Measurements from ENCODE around the gene INHBE. TPM values are rescaled to one million over a fixed set of nuclear protein-coding genes. Genes with fewer than 3 reads are reported as not detected.
A peak's percentile ranks its signal among the peaks of the same experiment; 100 is the strongest.

The INHBE gene
- total RNA-seq, 1 donor from 2014 or later: not detected

- no peak for DNase-seq (ENCODE audit: low spot score)
These were observed 19.8 kb downstream of the INHBE start for GRCh38 chr12:57474862-57475261.

GRCh38 chr12:57475271-57476161 lies 20.4 kb downstream of the INHBE start:
- DNase-seq (ENCODE audit: low spot score): no peak

GRCh38 chr12:57476162-57476992 lies 21.3 kb downstream of the INHBE start:
- DNase-seq (ENCODE audit: low spot score): no peak

- no peak for DNase-seq (ENCODE audit: low spot score)
These were observed 22.0 kb downstream of the INHBE start for GRCh38 chr12:57476993-57477709.

GRCh38 chr12:57477710-57478681 lies 22.9 kb downstream of the INHBE start:
- no peak for DNase-seq (ENCODE audit: low spot score)

- DNase-seq (ENCODE audit: low spot score): no peak
These were observed 23.9 kb downstream of the INHBE start for GRCh38 chr12:57479043-57479375.

- DNase-seq (ENCODE audit: low spot score): no peak
These were observed 24.4 kb downstream of the INHBE start, which contains the start of gene ARHGAP9 for GRCh38 chr12:57479376-57480115. ARHGAP9 (minus strand) TSS chr12:57479866; CDS start chr12:57479406, 460 bp downstream.

GRCh38 chr12:57481671-57482070 lies 26.6 kb downstream of the INHBE start:
- no peak for DNase-seq (ENCODE audit: low spot score)

- no peak for DNase-seq (ENCODE audit: low spot score)
These were observed 28.4 kb downstream of the INHBE start for GRCh38 chr12:57483466-57483865.

GRCh38 chr12:57485695-57486094 lies 30.6 kb downstream of the INHBE start:
- no peak for DNase-seq (ENCODE audit: low spot score)

- no peak for DNase-seq (ENCODE audit: low spot score)
These were observed 32.0 kb downstream of the INHBE start for GRCh38 chr12:57487055-57487596.

GRCh38 chr12:57487597-57488401 lies 32.7 kb downstream of the INHBE start, which contains the start of gene MARS1:
MARS1 (plus strand) TSS chr12:57488068; CDS start chr12:57488091, 23 bp downstream.
- DNase-seq (ENCODE audit: low spot score): peak; percentile 96

GRCh38 chr12:57488402-57489156 lies 33.5 kb downstream of the INHBE start:
- DNase-seq (ENCODE audit: low spot score): no peak

- DNase-seq (ENCODE audit: low spot score): no peak
These were observed 34.1 kb downstream of the INHBE start for GRCh38 chr12:57489157-57489641.

- DNase-seq (ENCODE audit: low spot score): no peak
These were observed 35.0 kb downstream of the INHBE start for GRCh38 chr12:57490126-57490525.

GRCh38 chr12:57491393-57492280 lies 36.5 kb downstream of the INHBE start:
- DNase-seq (ENCODE audit: low spot score): no peak

All from mesenteric fat pad (tissue), 1 donor.